ENCODE data around the gene PIEZO2. TPM values are rescaled to one million over a fixed set of nuclear protein-coding genes. Genes with fewer than 3 reads are reported as not detected.

PIEZO2 gene
- total RNA-seq, 1 experiment from 2014 or later: not detected

DNA sequence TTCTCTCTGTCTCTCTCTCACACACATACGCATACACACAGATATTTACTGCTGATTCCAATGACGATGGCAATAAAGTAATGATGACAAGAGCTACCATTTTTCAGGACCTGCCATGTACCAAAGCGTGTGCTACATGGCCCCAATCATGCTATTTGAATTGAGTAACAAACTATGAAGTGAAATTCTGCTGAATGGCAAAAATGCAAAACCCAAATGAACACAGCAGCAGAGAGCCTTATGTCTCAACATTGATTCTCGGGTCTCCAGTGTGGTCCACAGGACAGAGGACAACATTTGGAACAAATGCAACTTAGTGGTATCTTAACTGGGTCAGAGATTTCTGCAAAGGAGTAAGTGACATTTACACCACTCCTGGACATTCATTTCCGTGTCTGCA lies 117.4 kb downstream of the PIEZO2 start:
- DNase-seq (ENCODE audit: low spot score): no peak

DNA sequence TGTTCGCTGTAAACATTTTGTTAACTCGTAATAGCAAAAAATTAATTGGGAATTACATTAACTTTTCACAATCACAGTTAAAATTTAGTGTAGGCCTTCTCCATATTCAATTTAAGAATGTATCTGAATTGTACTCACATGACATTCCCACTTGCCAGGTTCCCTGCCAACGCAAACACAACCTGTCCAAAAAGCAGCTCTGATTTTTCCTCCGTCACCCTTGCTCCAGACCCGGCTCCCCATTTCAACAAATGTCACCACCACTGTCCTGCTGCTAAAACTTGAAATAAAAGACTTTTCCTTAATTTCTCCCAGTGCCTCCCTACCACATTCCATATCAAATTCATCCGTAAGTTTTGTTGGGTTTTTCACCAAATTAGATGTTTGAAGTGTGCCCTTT lies 120.3 kb downstream of the PIEZO2 start:
- DNase-seq (ENCODE audit: low spot score): no peak

DNA sequence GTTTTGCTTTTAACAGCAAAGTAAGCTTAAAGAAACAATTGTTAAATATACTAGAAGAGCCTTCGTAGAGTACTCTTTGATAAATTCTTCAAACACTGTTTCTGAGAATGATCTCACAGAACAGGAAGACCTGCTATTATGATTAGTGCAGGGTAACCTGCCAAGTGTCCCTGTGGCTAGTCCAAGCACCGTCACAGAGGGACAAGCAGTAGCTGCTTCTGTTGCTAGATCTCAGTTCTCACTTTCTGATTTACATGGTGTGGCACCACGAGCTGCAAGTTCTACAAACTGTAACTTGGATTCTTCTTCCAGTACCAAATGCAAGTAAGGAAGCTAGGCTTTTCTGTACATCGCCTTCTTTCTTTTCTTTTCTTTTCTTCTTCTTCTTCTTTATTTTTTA lies 121.5 kb downstream of the PIEZO2 start:
- no peak for DNase-seq (ENCODE audit: low spot score)

GRCh38 chr18:11025671-11026070 lies 123.7 kb downstream of the PIEZO2 start:
- no peak for DNase-seq (ENCODE audit: low spot score)

GRCh38 chr18:11024928-11025669 lies 124.3 kb downstream of the PIEZO2 start:
- no peak for DNase-seq (ENCODE audit: low spot score)

DNA sequence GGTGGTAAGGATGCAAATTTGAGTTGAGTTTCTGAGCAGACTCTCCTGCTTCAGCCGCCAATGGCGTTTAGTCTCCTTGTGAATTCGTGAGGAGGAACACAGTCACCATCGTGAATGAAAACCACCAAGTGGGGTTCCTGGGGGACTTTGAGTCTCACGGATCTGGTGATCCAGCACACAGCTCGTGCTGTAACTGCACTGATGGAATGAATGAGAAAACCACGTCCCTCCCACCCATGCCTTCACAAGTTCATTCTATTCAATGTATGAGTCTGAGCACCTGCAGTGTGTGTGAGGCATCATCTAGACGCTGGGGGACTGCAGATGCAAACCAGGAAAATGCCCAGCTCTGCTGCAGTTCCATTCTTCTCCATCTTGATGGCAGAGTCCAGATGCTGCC lies 127.9 kb downstream of the PIEZO2 start:
- no peak for DNase-seq (ENCODE audit: low spot score)

- no peak for DNase-seq (ENCODE audit: low spot score)
Observed at GRCh38 chr18:11020877-11021414, 128.4 kb downstream of the PIEZO2 start.

- no peak for DNase-seq (ENCODE audit: low spot score)
Observed at GRCh38 chr18:11020161-11020853, 129.1 kb downstream of the PIEZO2 start.

GRCh38 chr18:11019295-11020105 lies 129.9 kb downstream of the PIEZO2 start:
- DNase-seq (ENCODE audit: low spot score): no peak

GRCh38 chr18:11009869-11010268 lies 139.5 kb downstream of the PIEZO2 start:
- DNase-seq (ENCODE audit: low spot score): no peak

GRCh38 chr18:11009147-11009546 lies 140.2 kb downstream of the PIEZO2 start:
- no peak for DNase-seq (ENCODE audit: low spot score)

DNA sequence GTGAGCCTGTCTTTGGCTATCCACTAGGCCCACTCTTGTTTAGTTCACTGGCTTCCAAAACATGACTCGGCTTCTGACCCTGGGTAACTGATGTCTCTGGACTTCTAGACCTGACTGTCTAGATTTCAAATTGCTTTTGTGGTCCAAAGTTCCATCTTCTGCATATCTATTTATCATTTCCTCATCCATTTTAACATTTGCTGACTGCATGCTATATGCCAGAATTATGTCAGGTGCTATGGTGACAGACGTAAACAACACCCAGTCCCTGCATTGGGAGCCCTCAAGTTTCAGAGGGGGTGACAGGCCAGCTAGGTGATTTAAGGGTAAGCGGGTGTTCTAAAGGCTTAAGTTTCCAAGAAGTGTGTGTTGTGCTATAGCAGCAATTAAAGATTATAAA lies 140.9 kb downstream of the PIEZO2 start:
- peak; percentile 12 for DNase-seq (ENCODE audit: low spot score)

GRCh38 chr18:11005528-11005927 lies 143.8 kb downstream of the PIEZO2 start:
- DNase-seq (ENCODE audit: low spot score): peak; percentile 88

GRCh38 chr18:11004951-11005350 lies 144.4 kb downstream of the PIEZO2 start:
- DNase-seq (ENCODE audit: low spot score): no peak

DNA sequence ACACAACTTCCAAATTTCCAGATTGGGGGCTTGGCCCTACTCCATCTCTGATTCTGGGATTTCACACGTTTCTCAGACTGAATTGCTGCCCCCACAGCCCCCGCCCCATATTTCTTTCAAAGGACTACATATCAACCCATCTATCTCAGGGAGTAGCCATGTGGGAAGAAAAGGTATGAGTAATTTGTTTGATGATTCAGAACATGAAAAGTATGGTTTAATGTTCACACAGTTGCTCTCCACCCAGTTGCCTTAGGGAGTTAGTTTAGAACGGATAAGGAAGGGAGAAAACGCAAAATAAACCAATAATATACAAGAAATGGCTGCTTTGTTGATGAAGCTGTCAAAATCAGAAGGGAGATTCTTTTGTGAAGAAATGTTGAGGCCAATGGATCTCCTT lies 145.1 kb downstream of the PIEZO2 start:
- DNase-seq (ENCODE audit: low spot score): peak; percentile 57

DNA sequence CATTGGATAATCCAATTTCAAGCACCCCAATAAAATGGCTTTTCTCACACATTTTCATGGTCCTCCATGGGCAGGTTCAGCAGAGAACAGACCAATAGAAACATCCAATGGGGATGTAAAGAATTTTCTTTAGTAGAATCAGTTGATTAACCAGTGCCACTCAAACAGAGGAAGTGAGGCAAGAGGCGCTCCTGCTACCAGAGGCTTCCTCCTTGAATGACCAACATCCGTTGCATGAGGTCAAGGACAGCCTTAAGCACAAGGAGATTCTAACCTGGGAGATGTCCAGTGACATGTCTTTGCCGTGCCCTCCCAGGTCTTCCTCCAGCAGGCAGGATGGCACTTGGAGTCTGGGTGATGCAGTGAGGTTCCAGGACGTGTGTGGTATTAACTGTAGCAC lies 146.6 kb downstream of the PIEZO2 start:
- DNase-seq (ENCODE audit: low spot score): no peak

GRCh38 chr18:11002277-11002676 lies 147.1 kb downstream of the PIEZO2 start:
- DNase-seq (ENCODE audit: low spot score): no peak

DNA sequence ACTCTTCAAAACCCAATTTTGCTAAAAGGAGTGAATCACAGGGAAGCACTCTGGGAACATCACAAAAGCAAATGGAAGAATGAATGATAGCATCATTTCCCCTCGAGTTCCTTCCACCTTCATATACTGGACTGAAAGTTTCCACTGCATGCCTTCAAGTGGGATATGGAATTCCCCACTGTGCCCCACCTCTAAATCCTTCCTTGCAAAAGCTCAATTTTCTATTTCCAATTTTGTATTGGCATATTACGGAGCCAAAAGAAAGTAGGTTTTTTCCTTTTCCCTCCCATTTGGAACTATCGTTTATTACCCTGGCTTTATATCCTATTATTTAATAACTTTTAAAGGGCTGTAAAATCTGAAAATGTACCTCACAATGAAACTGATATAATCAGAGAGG lies 149.3 kb downstream of the PIEZO2 start:
- no peak for DNase-seq (ENCODE audit: low spot score)

DNA sequence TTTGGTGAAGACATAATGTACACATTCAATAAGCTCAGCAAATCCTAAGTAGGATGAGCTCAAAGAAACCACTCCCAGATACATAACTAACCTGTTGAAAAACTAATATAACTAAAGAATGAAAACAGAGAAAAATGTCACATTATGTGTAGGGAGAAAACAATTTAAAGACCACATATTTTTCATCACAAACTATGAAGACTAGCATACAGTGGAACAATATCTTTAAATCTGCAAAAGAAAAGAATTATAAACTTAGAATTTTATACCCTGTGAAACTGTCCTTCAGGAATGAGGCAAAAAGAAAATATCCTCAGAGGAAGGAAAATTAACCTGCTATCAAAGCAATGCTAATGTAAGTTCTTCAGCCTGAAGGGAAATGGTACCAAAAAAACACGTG lies 151.5 kb downstream of the PIEZO2 start:
- no peak for DNase-seq (ENCODE audit: low spot score)

GRCh38 chr18:10995550-10995949 lies 153.8 kb downstream of the PIEZO2 start:
- no peak for DNase-seq (ENCODE audit: low spot score)

DNA sequence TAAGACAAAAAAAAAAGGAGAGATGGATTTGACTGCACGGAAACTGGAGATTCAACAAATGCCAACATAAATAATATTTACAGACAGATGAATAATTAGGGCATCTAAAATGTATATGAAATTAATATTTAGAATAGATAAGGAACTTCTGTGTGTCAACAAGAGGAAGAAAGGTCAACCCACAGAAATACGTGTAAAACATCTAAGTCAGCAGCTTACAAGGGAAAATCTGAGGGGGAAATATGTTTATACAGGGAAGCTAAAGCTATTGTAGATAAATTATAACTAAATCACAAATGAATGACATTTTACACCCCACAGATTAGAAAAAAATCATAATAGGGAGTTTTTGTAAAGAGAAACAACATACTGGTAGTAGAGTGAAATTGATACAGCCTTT lies 159.9 kb downstream of the PIEZO2 start:
- DNase-seq (ENCODE audit: low spot score): no peak

DNA sequence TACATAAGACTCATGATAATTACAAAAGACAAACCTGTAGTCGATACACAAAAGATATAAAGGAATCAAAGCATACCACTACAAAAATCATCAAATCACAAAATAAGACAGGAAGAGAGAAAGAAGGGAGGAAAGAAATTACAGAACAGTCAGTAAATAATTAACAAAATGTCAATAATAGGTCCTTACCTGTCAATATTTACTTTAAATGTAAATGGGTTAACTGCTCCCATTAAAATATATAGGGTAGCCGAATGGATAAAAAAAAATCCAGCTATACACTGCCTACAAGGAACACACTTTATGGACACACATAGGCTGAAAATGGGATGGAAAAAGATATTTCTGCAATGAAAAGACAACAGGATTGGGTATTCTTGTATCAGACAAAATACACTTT lies 163.7 kb downstream of the PIEZO2 start:
- no peak for DNase-seq (ENCODE audit: low spot score)

All from HT-29 (cell line).